ENCODE measurements around the gene SLIT1.

The SLIT1 gene

GRCh38 chr10:97063983-97064837 is 121.5 kb downstream of the SLIT1 start:
- H3K4me3 ChIP-seq (ENCODE audit: low read depth, low read length): no peak overlapping the region
- TF ChIP-seq CTCF (IDR thresholded peaks at IDR 0.05; ENCODE audit: low read depth, low read length, missing control alignments): no peak
- H3K27me3 ChIP-seq (replicated peaks): no peaks in the 10 kb centered on the region
- no peaks in the 10 kb centered on the region for H3K36me3 ChIP-seq (replicated peaks)
- in situ Hi-C loops (cut with HindIII; ENCODE audit: low pct_ligation_motif_present, low sequenced_read_pairs): no loop called here
- H3K27ac ChIP-seq: no peak overlapping the region
- no peak for DNase-seq

GRCh38 chr10:97063271-97063982 is 122.3 kb downstream of the SLIT1 start:
- Histone ChIP-seq H3K4me3 (ENCODE audit: low read depth, low read length) (no peak overlapping the region), H3K27ac (no peak overlapping the region), H3K27me3 (replicated peaks) (no peaks in the 10 kb centered on the region), H3K36me3 (replicated peaks) (no peaks in the 10 kb centered on the region)
- TF ChIP-seq CTCF (IDR thresholded peaks at IDR 0.05; ENCODE audit: low read depth, low read length, missing control alignments): no peak
- DNase-seq: no peak
- in situ Hi-C loops (cut with HindIII; ENCODE audit: low pct_ligation_motif_present, low sequenced_read_pairs): no loop called here

- no peak for DNase-seq
- Histone ChIP-seq H3K4me3 (ENCODE audit: low read depth, low read length) (no peak overlapping the region), H3K36me3 (replicated peaks) (no peaks in the 10 kb centered on the region), H3K27me3 (replicated peaks) (no peaks in the 10 kb centered on the region), H3K27ac (no peak overlapping the region)
- in situ Hi-C loops (cut with HindIII; ENCODE audit: low pct_ligation_motif_present, low sequenced_read_pairs): no loop called here
- TF ChIP-seq CTCF (IDR thresholded peaks at IDR 0.05; ENCODE audit: low read depth, low read length, missing control alignments): no peak
These were observed 123.3 kb downstream of the SLIT1 start for GRCh38 chr10:97062456-97062855.

GRCh38 chr10:97062046-97062445 is 123.7 kb downstream of the SLIT1 start:
- no peak overlapping the region for H3K4me3 ChIP-seq (ENCODE audit: low read depth, low read length)
- H3K36me3 ChIP-seq (replicated peaks): no peaks in the 10 kb centered on the region
- in situ Hi-C loops (cut with HindIII; ENCODE audit: low pct_ligation_motif_present, low sequenced_read_pairs): no loop called here
- no peaks in the 10 kb centered on the region for H3K27me3 ChIP-seq (replicated peaks)
- H3K27ac ChIP-seq: no peak overlapping the region
- no peak for DNase-seq
- TF ChIP-seq CTCF (IDR thresholded peaks at IDR 0.05; ENCODE audit: low read depth, low read length, missing control alignments): no peak

- Histone ChIP-seq H3K4me3 (ENCODE audit: low read depth, low read length) (no peak overlapping the region), H3K27me3 (replicated peaks) (no peaks in the 10 kb centered on the region), H3K27ac (no peak overlapping the region), H3K36me3 (replicated peaks) (no peaks in the 10 kb centered on the region)
- in situ Hi-C loops (cut with HindIII; ENCODE audit: low pct_ligation_motif_present, low sequenced_read_pairs): no loop called here
- no peak for TF ChIP-seq CTCF (IDR thresholded peaks at IDR 0.05; ENCODE audit: low read depth, low read length, missing control alignments)
- no peak for DNase-seq
These were observed 124.3 kb downstream of the SLIT1 start for GRCh38 chr10:97061423-97061822.

Measured in brain microvascular endothelial cell (primary cell).